Measurements from ENCODE around the gene RAB28.

Gene RAB28

DNA sequence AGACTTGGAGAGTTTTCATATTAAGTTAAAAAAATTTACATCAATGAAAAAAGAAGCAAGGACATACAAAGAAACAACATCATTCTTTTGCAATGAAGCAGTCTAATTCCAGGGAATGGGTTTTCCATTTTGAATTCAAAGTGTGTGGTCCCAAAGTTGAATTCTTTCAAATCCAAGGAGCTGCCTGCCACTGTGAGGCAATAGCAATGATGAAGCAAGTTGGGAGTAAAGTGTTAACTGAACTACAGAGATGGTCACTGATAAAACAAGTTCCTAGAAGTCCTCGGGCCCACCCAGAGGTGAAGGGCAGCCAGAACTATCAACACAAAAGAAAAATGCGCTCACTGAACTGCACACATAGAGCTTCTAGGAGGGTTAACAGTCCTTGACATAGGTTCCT lies 115.9 kb downstream of the RAB28 start:
- no peak for DNase-seq (ENCODE audit: low read depth in 3 of 3)

GRCh38 chr4:13367691-13368090 lies 116.4 kb downstream of the RAB28 start:
- no peak for DNase-seq (ENCODE audit: low read depth in 3 of 3)

- DNase-seq (ENCODE audit: low read depth in 3 of 3) = no peak
Measured at GRCh38 chr4:13367244-13367643, 116.9 kb downstream of the RAB28 start.

DNA sequence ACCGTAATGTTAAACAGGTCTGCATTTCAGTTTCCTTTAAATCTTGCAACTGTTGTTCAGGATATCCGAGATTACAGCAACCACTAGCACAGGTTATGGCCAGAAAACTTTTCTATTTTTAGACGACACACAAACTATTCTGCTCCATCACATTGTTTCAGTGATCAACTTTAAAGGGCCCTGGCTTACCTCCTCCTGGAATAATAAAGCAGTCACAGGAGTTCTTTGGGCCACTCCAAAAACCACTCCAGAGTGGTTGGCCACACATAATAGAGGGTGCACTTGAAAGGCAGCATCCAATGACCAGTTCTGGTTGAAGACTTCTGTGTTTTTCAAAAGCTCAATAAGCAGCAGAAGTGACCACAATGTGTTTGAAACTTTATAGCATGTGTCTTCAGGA lies 118.9 kb downstream of the RAB28 start:
- no peak for DNase-seq (ENCODE audit: low read depth in 3 of 3)

GRCh38 chr4:13364653-13365052 lies 119.5 kb downstream of the RAB28 start:
- DNase-seq (ENCODE audit: low read depth in 3 of 3) = no peak

GRCh38 chr4:13364172-13364571 lies 120.0 kb downstream of the RAB28 start:
- no peak for DNase-seq (ENCODE audit: low read depth in 3 of 3)

GRCh38 chr4:13359809-13360208 lies 124.3 kb downstream of the RAB28 start:
- no peak for DNase-seq (ENCODE audit: low read depth in 3 of 3)

DNA sequence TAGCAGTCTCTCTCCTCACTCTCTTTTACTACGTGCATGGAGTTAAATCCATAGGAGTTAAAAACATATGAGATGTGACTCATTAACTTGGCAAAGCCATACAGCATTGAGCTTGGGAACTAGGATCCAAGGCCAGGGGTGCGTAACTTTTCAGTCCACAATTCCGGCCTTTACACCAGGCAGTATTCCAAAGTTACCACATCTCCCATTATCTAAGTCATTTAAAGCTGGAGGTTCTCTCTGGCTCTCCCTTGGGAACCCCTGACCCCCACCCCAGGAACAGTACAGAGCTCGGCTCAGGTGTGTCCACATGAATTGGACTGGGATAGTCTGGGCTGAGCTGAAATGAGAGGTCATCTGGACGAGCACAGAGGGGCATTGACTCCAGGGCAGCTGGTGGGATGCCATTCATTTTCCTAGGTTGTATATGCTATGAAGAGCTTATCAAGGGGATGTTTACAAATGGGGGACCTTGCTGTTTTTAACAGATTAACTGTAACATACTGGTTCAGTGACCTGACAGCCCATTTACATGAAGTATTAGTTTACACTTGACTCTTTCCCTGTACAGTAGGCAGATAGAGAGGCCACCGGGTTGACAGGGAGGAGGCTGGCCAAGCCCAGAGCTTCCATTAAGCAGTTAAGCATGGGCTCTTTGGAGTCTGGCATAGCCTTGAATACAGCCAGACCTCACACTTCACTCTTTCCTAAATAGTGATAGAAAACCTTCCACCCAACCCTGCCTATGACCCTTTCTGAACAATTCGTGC lies 128.8 kb downstream of the RAB28 start:
- DNase-seq (ENCODE audit: low read depth in 3 of 3) = no peak

DNA sequence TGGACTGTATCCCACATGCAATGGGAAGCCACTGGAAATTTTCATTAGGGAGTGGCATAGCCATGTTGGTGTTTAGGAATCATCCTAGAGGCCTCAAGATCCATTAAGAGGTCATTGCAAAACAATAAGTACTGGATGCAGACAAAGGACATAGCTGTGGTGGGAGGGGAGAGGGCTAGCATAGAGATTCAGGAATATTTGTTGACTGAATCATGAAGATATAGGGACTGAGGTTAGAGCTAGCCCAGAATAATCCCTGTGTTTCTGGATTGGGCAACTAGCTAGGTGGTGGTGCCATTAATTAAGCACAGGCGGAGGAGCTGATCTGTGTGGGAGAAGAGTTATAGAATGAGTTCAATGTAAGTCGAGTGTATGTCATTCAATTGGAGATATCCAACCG lies 135.0 kb downstream of the RAB28 start:
- DNase-seq (ENCODE audit: low read depth in 3 of 3) = no peak

DNA sequence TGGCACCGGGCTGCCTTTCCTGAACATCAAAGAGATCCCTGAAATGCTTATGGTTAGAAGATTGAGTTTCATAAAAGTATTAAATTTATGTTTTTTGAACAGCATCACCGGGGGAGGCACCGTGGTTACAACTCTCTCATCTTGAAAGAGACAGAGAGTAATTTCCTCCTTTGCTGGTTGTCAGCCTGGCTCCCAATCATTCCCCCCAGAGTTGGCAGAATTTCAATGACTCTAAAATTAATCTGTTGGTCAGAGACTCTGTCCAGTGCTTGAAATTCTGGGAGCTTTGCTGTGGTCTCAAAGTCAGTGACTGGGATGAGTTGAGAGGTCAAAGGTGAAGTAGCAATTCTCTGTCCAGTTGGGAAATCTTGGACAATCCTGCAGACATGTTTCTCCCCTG lies 135.9 kb downstream of the RAB28 start:
- DNase-seq (ENCODE audit: low read depth in 3 of 3) = no peak

DNA sequence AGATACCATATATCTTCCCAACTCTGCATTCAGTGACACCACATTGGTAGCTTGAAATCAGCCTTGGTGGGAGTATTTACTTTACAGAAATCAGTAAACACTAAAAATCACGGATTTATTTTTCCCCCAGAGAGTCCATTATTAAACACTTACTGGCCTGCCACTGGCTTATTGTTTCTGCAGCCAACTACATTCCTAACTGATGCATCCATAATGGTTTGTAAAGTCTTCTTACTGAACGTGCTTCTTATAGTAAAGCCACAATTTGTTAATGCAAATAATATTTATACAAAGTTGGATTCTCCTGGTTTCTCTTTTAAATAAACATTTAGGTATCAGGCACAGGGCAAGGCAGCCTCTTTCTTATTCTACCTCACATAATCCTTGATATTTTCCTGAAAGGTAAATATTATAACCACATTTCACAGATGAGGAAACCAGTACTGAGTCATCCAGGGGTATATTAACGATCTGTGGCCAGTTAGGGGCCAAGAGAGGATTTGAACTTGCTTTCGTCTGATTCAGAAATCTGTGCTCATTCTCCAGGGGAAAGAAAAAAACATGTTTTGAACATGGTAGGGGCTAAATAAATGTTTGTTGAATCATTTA lies 136.5 kb downstream of the RAB28 start:
- DNase-seq (ENCODE audit: low read depth in 3 of 3) = no peak

DNA sequence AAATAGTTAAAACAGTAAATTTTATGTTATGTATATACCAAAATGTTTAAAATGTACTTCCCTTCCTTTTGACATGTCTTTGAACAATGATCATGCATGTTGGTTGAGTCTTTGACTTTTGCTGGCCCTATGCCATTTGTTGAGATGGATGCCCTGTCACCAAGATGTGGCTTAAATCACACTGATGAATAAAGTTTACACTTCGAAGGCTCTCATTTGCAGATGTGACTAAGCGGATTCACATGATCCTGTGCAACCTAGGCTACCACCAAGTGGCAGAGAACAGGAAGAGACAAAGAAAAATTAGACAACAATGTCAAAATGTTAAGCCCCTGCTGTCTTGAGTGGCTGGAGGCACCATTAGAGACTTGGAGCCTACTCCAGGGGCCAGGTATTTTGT lies 139.9 kb downstream of the RAB28 start:
- no peak for DNase-seq (ENCODE audit: low read depth in 3 of 3)

GRCh38 chr4:13340672-13341071 lies 143.5 kb downstream of the RAB28 start:
- no peak for DNase-seq (ENCODE audit: low read depth in 3 of 3)

GRCh38 chr4:13331827-13332226 lies 152.3 kb downstream of the RAB28 start:
- DNase-seq (ENCODE audit: low read depth in 3 of 3) = no peak

DNA sequence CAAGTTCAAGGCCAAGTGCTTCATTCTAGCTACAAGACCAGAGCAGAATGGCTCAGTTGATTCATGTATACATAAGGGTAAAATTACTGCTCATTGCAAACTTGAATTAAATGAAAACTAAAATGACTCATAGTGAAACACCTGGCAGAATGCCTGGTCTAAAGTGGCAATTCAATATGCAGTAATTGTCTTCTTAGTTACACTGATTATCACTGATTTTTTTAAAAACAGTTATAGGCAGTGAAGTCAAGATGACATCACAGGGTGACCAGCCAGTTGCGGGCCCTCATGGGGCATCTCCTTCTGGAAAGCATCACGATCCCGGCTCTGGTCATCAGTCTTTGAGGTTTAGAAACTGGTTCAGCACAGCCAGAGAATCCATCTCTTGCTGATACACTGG lies 154.2 kb downstream of the RAB28 start:
- DNase-seq (ENCODE audit: low read depth in 3 of 3) = no peak

DNA sequence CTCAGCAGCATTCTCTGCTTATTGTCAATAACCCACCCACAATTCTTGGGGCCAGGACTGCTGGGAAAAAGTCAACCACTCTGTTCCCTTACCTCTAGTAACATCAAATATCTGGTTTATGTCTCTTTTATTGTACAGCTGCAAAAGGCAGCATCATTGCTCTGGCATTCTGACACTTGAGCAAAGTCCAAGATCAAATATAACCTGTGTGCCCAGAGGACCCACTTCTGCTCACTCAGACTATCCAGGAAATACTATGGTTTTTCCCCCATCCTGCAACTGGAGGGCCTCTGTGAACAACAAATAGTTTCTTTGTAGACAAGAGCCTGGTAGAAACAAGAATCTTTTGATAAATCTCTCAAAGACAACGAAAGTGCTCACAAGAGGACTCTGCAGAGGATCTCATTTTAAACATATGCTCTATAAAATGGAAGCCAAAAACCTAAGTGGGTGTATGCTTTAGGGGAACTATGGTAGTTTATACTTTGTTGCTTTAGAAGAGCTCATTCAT lies 154.7 kb downstream of the RAB28 start:
- no peak for DNase-seq (ENCODE audit: low read depth in 3 of 3)

GRCh38 chr4:13328591-13328990 lies 155.5 kb downstream of the RAB28 start:
- no peak for DNase-seq (ENCODE audit: low read depth in 3 of 3)

DNA sequence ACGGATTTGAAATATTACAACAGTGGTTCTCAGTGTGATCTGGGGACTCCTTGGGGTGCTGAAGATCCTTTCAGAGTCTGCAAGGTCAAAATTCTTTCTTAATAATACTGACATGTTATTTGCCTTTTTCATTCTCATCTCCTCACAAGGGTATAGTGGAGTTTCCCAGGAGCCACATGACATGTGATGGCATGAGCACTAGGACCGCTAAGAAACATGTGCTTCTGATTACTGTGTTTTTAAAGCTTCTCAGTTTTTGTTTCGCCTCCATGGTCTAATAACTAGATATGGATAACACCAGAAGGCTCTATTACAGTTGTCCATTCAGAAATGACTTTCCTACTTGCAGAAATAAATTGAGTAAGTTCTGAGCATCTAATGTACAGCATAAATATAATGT lies 156.1 kb downstream of the RAB28 start:
- no peak for DNase-seq (ENCODE audit: low read depth in 3 of 3)

DNA sequence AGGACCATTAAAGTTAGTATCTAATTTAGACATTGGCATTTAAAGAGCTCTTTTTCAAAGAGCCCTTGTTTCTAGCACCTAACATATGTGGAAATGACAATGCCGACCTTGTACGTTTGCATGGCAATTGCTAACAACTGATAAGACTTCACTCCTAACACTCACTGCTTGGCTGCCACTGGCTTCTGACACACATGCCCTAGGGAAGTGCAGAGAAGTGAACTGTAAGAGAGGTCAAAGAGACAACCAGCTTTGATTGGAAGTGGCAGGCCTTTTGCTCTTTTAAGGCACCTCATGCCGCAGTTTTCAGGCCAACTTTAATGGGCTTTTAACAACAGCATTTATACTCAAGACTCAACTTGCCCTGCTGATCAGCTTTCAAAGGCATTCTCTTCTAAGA lies 158.4 kb downstream of the RAB28 start:
- no peak for DNase-seq (ENCODE audit: low read depth in 3 of 3)

GRCh38 chr4:13323921-13324320 lies 160.2 kb downstream of the RAB28 start:
- no peak for DNase-seq (ENCODE audit: low read depth in 3 of 3)

GRCh38 chr4:13322681-13323101 lies 161.4 kb downstream of the RAB28 start:
- DNase-seq (ENCODE audit: low read depth in 3 of 3) = no peak

Data from stimulated activated CD4-positive, alpha-beta T cell treated with anti-CD3 and anti-CD28 coated beads, TNF-alpha, amount 100 ng/mL, for 24 hours (primary cell).